NCI-H69 (cell line): ENCODE measurements around the gene MAGIX.
"Not testable (repeated sequence)": the region's sequence is repeated elsewhere in the genome, so short reads cannot be mapped to it uniquely, and the experiment has no call there.

Experiments used
- DNase-seq: peaks from one replicate; lab custom pipeline; 2025; lab: John Stamatoyannopoulos, UW

Gene MAGIX

GRCh38 chrX:49162620-49163019, at the start of gene MAGIX:
Gene MAGIX, plus strand, starts transcription at chrX:49162758. Its CDS starts 132 bp downstream, at chrX:49162890.
- DNase-seq: no peak

GRCh38 chrX:49116076-49116475, 46.5 kb upstream of the MAGIX start:
- no peak for DNase-seq

GRCh38 chrX:49116716-49117115, 45.8 kb upstream of the MAGIX start:
- DNase-seq: no peak

DNA sequence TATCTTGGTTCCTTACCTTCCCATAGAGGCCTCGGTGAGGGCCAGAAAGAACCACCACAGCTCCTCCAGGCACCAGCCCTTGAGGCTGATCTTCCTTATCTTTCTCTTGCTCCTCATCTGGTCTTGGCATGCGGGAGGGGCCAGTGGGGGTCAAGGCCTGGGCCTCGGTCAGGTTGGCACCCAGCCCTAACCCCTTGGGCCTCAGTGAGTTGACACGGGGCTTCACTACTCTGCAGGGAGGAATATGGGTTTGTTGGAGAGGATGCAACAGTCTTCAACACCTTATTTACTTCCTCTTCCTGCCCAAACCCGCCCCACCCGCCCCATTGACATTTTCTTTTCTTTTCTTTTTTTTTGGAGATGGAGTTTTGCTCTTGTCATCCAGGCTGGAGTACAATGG, 45.0 kb upstream of the MAGIX start:
- DNase-seq: no peak

DNA sequence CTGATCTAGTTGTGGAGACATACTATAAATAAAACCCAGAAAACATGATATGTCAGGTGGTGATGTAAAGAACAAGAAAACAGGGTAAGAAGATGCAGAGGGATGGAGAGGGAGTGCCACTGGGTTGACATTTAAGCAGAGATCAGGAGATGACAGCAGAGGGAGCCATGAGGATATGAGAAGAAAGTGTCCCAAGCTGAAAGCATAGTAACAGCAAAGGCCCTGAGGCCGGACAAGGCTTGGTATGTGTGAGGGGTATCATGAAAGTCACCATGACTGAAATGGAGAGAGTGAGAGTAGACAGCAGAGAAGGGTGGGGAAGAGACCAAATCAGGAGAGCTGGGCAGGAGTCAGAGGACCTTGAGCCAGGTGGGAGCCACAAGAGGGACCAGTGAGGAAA, 42.5 kb upstream of the MAGIX start:
- DNase-seq: no peak

DNA sequence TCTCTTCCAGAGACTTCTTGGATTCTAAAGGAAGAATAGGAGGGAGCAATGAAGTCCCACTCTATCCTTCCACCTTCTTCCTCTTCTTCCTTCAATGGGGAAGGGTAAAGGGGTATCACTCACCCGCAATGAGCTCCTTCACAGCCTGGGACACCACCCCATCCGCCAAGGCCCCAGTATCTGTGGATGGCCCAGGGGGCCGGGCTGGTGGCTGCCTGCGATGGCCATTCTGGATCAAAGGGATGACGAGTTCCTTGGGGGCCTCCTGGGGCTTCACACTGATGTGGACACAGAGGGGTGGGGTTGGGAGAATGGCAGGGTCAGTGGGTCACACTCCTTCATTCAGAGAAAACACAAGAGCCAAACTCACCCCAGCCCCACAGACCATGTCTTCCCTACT, 40.1 kb upstream of the MAGIX start:
- DNase-seq: no peak

DNA sequence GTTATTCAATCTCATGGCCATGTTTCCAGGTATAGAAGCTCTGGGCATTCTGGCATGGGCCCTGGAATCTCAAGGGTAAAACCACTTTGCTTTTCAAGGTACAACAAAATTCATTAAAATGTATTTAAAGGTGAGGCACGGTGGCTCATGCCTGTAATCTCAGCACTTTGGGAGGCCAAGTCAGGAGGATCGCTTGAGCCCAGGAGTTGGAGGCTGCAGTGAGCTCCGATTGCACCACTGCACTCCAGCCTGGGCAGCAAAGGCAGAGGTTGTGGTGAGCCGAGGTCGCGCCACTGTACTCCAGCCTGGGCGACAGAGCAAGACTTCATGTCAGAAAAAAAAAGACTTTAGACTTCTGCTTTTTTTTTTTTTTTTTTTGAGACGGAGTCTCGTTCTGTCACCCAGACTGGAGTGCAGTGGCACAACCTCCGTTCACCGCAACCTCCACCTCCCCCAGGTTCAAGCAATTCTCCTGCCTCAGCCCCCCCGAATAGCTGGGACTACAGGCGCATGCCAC, 34.8 kb upstream of the MAGIX start:
- not testable (repeated sequence) for DNase-seq

DNA sequence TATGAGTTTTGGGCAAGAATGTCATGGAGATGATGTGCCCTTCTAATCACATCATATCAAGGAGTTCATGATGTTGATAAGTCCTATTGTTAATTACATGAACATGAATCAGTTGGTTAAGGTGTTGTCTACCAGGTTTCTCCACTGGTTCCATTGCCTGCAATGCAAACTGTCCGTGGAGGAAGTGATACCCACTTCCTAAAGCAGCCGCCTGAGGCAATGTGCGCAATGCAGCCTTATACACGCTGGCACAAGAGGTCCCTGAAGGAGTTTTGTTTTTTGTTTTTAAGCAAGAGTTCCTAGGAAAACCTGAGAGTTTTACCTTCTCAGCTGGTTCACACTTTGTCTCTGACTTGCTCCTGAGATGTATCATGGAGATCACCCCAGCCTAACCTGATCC, 33.1 kb upstream of the MAGIX start:
- DNase-seq: no peak

- DNase-seq: not testable (repeated sequence)
These were observed 30.3 kb upstream of the MAGIX start for GRCh38 chrX:49132275-49132674.

- DNase-seq: no peak
These were observed 28.8 kb upstream of the MAGIX start for GRCh38 chrX:49133759-49134158.

DNA sequence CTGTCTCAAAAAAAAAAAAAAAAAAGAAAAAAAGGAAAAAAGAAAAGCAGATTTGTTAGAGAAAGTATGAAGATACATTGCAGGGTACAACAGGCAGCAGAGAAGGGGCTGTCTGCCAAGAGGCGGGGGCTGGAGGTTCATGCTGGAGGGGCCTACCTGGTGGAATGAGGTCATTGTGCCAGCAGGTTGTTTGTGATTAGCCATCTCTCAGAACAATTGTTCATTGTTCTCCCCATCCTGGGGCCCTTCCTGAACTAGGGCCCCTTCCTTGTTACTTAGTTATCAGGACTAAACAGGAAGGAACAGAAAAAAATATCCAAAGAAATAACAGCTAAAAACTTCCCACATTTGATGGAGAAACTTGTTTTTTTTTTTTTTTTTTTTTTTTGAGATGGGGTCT, 25.1 kb upstream of the MAGIX start:
- no peak for DNase-seq

- no peak for DNase-seq
These were observed 22.8 kb upstream of the MAGIX start for GRCh38 chrX:49139713-49140112.

DNA sequence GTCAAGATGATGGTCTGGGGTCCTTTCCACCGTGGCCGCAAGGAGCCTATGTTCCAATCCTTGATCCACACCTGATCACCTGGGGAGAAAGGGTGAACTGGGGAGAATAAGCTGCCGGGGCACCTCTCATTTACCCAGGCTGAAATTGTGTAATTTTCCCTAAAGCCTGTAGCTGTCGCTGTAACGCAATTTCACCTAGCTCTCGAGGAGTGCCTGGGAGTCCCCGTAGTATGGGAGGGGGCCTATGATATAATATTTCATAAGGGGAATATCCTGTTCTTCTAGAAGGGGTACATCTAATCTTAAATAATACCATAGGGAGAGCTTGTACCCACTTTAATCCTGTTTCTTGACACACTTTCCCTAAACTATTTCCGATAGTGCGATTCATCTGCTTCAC, 20.3 kb upstream of the MAGIX start:
- not testable (repeated sequence) for DNase-seq

DNA sequence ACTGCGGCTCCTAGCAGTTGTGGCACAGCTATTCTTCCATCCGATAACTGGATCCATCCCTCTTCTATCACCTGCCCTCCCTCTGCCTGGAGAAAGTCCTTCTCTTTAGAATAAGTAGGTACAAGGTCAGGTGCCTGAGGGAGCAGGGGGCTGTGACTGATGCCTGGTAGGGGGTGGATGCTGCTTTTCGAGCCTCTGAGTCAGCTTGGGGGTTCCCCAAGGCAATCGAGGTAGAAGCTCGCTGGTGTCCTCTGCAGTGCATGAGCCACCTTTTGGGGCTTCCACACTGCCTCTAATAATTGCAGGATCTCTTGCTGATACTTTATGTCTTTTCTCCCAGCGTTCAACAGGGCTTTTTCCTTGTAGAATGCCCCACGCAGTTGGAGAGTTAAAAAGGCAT, 19.4 kb upstream of the MAGIX start:
- not testable (repeated sequence) for DNase-seq

DNA sequence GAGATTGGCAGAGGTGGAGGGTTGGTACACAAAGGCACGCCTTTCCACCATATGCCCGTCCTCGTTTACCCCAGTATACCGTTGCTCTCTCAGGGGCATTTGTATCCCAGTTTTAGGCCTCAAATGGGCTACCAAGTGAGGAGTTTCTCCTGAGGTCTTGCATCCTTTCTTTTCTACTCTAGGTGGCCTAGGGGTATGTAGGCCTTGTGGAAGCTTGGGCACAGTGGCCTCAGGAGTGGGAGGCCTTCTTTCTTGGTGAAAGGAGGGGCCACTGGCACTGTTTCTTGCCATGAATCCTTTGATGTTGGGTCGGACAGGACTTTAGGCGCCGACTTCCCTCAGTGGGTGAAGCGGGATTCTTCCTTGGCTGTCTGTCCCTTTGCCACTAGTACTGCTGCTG, 15.3 kb upstream of the MAGIX start:
- DNase-seq: no peak

DNA sequence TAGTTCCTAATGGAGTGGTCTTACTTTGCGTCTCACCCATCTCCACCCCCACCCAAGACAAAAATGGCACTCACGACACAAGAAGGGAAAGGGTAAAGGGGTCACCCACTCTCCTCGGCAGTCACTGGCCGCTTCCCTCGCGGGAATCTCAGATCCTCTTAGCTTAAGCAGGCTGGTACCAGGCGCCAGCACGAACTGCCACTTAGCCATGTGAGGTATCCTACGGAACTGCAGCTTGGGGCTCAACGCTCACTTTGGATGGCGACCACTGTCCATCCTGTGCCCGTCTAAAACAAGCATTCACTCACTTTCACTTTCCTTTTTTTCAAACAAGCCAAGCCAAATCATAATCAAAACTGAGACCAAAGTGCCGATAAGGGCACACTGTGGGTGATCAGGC, 14.6 kb upstream of the MAGIX start:
- no peak for DNase-seq

DNA sequence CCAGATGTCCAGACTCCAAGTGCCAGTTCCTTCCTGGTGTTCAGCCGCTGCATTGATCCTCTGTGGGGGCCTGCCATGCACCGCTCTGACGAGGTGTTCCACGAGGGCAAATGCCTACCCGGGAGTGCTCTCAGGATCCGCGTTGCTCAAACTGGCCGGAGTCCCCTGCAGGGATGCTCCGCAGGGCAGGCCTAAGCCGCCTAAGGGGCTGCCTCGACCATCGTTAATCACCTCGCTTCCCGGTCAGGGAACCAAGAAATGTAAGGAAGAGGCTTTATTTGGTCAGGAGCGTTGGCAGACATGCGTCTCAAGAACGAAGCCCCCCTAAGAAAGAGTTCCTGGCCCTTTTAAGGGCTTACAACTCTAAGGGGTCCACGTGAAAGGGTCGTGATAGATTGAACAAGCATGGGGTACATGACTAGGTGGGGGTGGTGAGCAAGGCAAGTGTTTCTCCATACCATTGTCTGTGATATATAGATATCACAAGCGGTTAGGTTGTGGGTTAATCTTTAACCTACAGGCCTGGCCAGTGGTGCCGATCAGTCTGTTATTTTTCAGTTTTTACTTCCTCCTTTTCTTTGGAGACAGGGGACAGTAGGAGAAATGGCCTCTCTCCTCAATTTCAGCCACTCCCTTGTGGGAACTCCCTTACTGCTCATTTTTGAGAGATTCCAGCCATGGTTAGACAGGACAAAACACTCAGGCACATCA, 14.0 kb upstream of the MAGIX start:
- DNase-seq: not testable (repeated sequence)

GRCh38 chrX:49149291-49149690, 13.3 kb upstream of the MAGIX start:
- DNase-seq: not testable (repeated sequence)

GRCh38 chrX:49153467-49153866, 9.1 kb upstream of the MAGIX start:
- no peak for DNase-seq

DNA sequence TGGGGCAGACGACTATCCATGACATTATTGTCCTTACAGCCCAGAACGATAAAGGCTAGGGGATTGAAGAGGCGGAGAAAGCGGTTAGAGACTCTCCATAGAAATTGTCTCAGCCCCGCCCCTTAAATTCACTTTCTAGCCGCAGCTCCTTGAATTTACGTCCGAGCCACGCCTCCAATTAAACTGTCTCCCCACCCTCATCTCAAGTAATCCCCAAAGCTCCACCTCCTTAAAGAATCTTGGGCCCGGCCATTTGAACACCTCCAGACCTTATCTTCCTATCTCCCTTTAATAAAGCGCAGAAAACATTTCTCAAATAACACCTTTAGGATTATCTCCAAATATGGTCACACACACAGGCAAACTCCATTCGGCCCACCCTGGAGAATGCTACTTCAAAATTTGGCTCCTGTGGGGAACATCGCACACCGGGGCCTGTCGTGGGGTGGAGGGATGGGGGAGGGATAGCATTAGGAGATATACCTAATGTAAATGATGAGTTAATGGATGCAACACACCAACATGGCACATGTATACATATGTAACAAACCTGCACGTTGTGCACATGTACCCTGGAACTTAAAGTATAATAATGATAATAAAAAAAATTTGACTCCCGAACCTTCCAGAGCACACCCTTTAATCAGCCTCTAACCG, 7.2 kb upstream of the MAGIX start:
- peak; percentile 57 for DNase-seq

DNA sequence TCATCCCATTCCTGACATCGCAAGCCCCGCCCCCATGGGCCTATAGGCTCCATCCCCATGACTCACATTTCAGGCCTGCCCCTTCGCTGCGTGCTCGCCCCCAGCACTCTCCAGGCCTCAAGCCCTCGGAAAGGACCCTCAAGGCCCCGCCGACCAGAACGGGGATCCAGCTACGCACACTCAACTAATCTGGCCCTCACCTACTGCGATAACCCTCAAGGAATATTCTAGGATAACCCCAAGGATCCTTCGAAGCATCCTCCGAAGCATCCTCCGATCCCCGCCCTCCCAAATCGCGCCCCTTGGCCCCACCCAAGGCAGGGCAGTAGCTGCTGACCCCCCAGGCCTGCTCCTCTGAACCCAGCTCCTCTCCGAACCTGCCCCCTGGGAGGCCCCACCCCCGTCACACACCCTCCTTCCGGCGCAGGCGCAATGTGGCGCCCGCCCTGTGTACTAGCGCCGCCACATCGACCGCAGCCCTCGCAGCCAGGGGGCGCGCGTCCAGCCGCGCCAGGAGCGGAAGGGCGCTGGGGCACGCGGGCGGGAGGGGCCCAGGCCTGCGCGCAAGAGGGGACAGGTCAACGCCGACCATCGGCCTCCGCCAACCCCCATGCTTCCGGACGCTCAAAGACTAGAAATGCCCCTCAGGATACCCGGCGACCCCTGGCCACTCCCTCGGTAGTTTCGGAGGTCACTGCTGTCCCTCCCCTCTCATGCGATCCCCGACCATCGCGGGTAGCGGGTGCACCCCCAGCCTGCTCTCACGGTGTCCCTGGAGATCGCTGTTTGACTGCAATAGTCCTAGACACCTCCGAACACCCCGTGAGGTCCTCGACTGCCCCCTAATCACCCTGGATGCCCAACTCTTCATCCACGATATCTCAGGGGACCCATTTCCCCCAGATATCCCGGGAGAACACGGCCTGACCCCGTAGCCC, 6.4 kb upstream of the MAGIX start:
- DNase-seq: peak; percentile 87

DNA sequence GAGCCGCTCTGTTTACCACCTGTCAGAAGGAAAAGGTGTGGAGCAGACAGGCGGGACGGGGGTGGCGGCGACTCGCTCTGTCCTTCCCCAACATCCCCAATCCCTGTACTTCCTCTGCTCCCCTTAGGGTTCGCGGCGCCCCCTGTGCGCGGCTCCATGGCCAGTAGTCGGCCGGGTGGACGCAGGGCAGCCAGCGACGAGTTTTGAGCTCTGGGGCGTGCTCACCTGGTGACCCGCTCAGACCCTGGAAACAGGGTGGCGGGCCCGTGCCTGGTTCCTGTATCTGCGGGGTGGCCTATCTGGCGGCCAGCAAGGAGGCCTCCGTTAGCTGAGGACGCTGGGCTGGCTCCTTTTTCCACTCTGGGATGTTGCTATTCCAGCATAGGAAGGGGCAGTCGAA, 5.4 kb upstream of the MAGIX start:
- no peak for DNase-seq
